UCSD-AML1 (cell line): ENCODE results near the gene CORT.
A peak's percentile ranks its signal among the peaks of the same experiment; 100 is the strongest.
"Not testable (repeated sequence)": the region's sequence is repeated elsewhere in the genome, so short reads cannot be mapped to it uniquely, and the experiment has no call there.

ENCODE experiments used
- DNase-seq: peaks from one replicate; lab custom pipeline; 2025; ENCODE audit not compliant: unreplicated experiment; lab: John Stamatoyannopoulos, UW

CORT gene

DNA sequence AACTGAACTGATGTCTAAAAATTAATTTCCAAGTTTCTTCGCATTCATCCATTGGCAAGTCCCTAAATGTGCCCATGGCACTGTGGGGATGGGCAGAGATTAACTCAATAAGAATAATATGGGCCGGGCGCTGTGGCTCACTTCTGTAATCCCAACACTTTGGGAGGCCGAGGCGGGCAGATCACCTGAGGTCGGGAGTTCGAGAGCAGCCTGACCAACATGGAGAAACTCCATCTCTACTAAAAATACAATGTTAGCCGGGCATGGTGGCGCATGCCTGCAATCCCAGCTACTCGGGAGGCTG, 24.4 kb downstream of the CORT start:
- not testable (repeated sequence) for DNase-seq

DNA sequence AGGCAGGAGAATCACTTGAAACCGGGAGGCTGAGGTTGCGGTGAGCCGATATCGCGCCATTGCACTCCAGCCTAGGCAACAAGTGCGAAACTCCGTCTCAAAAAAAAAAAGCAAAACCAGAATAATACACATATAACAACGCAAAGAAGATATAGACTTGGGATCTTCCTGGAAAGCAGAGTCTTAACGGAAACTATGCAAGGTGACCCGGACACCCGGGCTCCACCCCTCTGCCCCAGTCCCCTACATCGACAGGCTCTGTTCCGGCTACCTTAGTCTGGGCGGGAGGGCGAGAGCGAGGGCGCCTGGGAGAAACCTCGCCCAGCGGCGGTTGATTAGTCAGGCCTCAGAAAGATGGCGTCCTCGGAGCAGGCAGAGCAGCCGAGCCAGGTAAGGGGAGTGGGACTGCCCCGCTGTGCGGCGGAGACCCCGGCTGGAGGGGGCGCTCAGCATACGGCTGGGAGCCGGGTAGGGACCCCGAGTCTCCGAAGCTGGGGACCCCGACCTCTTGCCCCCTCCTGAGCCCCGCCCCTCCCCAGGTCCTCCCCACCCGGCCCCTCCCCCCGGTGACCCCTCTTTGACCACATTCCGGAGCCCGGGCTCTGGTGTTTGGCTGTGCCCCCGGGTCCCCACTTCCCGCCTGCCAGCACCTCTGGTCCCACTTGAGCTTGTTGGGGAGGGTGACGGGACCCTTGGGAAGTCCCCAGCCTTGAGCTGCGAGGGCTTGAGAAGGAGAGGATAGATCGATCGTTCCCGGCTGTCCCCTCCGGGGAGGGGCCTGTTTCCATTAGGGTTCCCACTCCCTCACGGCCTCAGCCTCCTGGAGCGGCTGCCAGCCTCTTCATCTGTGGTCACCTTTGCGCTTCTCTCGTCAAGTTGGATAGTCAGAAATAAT, 25.0 kb downstream of the CORT start, which contains the start of gene PEX14:
PEX14 (plus strand) TSS at position 338 of the 895 bp plus-strand sequence; CDS start at position 355, 17 bp downstream.
- DNase-seq, result peak; percentile 89

DNA sequence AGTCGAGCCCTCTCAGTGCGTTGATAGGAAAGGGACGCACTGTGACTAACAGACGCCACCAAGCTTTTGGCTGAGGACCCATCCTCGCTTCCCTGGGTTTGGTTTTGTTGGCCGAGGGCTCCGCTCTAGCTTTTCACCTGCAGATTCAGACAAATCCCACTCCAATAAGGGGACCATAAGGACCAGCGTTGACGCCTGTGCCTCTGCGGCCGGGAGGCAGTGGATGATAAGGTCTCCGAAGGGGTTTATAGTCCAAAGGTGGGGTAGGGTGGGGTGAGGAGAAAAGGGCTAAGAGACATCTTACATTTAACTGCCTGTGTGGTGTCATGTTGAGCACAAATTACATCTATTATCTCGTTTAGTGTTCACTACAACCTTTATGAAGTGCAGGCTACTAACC, 25.7 kb downstream of the CORT start:
- no peak for DNase-seq

DNA sequence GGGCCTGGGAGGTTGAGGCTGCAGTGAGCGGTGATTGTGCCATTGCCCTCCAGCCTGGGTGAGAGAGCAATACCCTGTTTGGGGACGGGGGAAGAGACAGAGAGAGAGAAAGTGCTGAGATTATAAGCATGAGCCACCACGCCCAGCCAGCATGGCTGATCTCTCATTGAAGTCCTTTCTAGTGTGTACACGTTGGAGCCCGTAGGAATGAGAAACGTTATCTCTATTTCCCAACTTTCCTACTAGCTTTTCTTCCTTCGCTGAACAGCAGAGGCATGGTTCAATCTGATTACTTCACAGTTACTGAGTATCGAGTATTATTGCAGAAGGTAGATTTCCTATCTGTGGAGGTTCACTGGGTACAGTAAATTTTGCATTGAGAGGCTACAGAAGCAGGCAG, 29.5 kb downstream of the CORT start:
- DNase-seq, result no peak

DNA sequence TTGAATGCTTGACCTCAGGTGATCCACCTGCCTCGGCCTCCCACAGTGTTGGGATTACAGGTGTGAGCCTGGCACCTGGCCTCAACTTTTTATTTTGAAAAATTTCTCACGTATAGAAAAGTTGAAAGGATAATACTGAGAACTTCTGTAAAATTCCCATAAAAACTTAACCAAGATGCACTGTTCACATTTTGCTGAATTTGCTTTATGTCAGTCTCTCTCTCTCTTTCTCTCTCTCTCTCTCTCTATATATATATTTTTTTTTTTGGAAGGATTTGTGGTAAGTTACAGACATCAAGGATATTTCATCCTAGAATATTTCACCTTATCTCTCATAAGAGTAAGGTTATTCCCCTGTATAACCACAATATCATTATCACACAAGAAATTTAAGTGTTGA, 30.8 kb downstream of the CORT start:
- no peak for DNase-seq

DNA sequence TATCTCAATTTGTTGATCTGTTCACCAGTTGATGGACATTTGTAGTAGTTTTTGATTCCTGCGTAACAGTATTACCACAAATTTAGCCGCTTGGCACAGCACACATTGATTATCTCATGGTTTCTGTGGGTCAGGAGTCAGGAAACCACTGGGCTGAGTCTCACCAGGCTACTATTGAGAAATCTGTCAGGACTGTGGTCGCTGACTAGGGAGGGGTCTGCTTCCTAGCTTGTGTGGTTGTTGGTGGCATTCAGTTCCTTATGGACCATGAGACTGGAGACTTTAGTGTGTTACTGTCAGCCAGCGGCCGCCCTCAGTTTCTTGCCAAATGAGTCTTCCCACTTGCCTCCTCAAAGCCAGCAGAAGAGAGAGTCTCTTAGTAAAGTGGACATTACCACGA, 34.7 kb downstream of the CORT start:
- DNase-seq, result peak; percentile 37

DNA sequence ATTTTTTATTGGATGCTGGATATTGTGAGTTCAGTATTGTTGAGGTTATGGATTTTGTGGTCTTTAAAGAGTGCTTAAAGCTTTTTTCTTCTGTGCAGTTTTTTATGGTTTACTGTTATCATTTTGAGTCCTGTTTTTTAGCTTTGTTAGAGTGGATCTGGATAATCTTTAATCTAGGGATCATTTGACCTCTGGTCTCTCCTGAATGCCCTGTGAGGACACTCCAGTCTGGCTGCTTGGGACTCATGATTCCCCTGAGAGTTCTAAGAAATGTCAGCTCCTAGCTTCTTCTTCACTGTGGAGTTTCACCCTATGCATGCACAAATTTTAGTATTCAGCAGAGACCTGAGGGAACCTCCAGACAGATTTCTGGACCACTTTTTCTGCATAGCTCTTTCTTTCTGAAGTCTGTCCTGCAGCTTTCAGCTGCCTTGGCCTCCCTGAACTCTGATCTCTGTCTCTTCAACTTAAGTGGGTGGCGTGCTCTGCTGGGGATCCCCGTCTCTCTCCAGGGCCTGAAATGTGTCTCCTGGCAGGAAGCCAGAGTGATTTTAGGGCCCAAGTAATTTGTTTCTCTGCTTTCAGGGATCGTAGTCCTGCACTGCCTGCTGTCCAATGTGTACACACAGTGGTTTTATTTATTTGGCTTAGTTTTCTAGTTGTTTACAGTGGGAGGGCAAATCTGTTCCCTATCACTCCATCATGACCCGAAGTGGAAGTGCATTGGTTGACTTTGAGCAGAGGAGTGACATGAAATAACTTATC, 39.6 kb downstream of the CORT start:
- no peak for DNase-seq

DNA sequence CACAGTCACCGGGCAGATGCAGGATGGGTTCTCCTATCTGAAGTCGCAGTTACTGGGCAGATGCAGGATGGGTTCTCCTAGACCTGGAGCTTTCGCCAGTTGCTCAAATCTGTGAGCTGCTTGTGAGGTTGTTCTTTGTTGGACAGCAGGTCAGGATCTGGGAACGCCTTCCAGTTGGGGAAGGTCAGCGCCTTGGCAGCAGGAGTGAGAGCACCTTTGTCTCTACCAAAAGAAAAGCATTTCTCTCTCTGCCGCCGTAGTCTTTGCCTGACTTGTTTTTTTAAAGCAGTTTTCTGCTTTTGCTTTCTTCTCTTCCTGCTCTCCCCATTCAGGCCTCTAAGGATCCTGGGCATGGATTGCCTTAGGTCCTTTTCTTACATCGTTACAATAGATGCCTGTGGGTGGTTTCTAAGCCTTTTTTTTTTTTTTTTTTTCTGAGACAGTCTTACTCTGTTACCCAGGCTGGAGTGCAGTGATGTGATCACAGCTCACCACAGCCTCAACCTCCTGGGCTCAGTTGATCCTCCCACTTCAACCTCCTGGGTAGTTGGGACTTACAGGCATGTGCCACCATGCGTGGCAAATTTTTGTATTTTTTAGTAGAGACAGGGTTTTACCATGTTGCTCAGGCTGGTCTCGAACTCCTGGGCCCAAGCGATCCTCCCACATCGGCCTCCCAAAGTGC, 40.6 kb downstream of the CORT start:
- no peak for DNase-seq

DNA sequence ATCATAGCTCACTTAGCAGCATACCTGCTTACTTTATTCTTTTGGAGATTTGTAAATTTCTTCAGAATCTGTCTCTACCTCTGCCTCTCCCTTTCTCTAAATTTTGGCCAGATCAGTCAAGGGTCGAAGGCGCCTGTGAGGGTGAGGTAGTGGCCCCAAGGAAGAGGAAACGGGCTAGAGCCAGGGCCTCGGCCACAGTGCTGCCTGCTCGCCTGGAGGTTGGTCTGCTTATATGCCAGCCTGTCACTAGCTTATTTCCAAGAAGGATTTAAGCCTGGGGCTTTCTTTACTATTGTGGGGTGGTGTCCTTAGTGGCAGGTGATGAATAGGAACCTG, 44.6 kb downstream of the CORT start:
- no peak for DNase-seq

DNA sequence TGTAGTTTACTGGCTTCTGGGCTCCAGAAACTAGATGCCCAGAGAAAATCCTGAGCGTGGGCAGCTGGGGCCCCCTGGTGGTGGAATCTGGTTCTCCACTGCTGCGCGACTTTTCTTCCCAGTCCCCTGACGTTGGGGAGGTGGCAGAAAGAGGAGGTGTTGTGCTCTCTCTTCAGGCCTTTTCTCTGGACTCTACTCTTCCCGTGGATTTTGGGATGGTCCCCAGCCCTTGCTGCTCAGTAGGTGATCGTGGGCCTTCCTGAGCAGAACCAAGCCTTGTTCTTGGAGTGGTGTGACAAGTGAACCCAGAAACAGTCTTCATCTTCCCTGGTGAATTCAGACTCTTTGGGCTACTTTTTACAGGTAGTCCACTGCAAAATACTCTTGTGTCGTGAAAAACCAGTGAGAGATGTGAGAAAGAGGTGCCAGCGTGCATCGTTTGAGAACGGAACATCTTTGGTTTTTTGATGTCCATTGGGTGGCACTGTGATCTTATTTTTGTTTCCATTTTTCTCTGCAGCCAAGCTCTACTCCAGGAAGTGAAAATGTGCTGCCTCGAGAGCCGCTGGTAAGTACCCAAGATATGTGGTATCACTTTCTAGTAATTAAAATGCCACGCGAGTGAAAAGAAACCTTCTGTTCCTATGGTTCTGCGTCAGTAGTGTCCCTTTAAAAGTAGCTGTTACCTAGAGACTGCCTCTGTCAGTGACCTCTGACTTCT, 45.1 kb downstream of the CORT start:
- DNase-seq, result peak; percentile 79

DNA sequence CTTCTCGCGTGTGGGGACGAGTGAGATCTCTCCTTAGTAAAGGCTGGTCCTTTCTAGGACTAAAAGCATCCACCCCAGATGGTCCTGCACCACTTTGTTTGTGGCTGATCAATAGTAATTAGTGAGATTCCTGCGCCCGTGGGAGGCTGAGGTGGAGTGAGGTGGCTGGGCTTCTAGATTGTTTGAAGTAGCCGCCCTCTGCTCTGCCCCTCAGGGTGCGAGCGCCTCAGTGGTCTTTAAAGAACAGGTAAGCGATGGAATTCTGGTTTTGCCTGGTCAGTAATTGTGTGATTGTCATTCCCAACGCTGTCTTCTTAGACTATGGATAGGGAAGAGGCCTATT, 45.6 kb downstream of the CORT start:
- no peak for DNase-seq

DNA sequence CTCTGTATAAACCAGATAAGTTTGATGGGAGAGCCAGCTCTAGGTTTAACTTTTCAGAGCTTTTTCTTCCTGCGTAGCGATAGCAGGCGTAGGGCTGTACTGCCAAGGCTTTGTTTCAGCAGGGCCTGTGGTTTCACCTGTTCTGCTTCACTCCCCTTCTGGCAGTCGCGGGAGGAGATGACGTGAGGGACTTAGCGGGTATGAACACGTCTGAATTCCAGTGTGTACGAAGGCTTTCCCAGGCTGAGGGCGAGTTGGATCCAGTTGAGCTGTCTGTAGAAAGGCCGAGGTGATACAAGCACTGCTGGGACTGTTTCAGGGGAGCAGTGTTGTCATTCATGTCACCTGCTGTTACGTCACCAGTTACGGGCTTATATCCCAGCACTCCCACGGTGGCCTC, 46.1 kb downstream of the CORT start:
- DNase-seq, result no peak

DNA sequence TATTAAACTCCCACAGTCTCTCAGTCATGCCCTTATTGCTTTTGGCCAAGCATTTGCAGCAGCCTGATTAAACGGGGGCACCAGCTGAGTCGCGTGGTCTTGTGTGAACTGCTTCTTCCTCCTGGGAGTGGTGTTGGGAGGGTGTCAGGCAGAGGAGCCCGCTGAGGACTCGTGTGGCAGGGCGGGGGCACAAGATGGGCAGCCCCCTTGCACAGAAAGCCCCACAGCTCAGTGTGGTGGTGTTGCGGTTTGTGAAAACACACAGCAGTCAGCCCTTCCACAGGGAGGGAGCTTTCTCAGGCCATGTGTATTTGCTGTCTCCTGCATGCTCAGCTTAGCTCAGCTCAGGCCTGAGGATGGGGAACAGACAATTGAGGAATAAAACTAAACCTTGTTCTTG, 47.3 kb downstream of the CORT start:
- DNase-seq, result no peak

DNA sequence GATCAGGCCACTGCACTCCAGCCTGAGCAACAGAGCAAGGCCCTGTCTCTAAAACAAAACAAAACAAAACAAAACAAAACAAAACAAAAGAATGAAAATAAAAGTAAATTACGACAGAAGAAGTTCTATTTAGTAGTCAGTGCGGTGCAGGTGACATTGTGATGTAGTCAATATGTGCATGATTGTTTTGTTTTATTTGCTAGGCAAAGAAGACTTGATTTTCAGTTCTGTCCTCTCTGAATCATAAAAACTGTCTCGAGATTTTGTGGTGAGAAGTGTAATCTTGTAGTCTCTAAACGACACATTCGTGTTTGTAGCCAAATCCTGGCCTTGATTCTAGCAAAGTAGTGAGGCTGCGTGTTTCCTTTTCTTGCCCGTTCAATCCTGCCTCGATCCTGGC, 48.4 kb downstream of the CORT start:
- no peak for DNase-seq
